GM23338 (cell line): ENCODE results near the gene TMEM213. TPM values are rescaled to one million over a fixed set of nuclear protein-coding genes. Genes with fewer than 3 reads are reported as not detected.

ENCODE experiments used
- ATAC-seq: fragments of 200-7000 bp; cut with Tn5 transposase; 3 replicates; pipeline ENCODE4 v1.9.1; 2020
- DNase-seq: peaks from one replicate; pipeline ENCODE4 v3.0.0-alpha.2; 2015; ENCODE audit warnings: low spot score
- H2AFZ ChIP-seq: fragments of 200-600 bp; sonication (generic); 2 replicates; pipeline ENCODE4 v1.8.0; 2016; ENCODE audit warnings: antibody characterized with exemption, mild to moderate bottlenecking, moderate library complexity
- H3F3A ChIP-seq: fragments of 200-600 bp; sonication (generic); replicated peaks from 2 replicates; pipeline ENCODE4 v1.8.0; 2017; ENCODE audit warnings: antibody characterized with exemption, mixed run types, low read depth
- H3K27ac ChIP-seq: fragments of 200-600 bp; sonication (generic); 2 replicates; pipeline ENCODE4 v1.6.1; 2016; ENCODE audit warnings: low read depth
- H3K27me3 ChIP-seq: fragments of 200-600 bp; sonication (generic); 2 replicates; pipeline ENCODE4 v1.8.0; 2016; ENCODE audit warnings: mild to moderate bottlenecking, mixed run types, moderate library complexity; ENCODE audit not compliant: insufficient read depth
- H3K36me3 ChIP-seq: fragments of 200-600 bp; sonication (generic); 2 replicates; pipeline ENCODE4 v1.8.0; 2016; ENCODE audit warnings: mild to moderate bottlenecking; ENCODE audit not compliant: insufficient read depth
- H3K4me1 ChIP-seq: fragments of 200-600 bp; sonication (generic); 2 replicates; pipeline ENCODE4 v1.8.0; 2016; ENCODE audit warnings: mild to moderate bottlenecking, moderate library complexity; ENCODE audit not compliant: insufficient read depth
- H3K4me2 ChIP-seq: fragments of 200-600 bp; sonication (generic); 2 replicates; pipeline ENCODE4 v1.7.1; 2017; ENCODE audit warnings: mixed run types
- H3K4me3 ChIP-seq: fragments of 200-600 bp; sonication (generic); 2 replicates; pipeline ENCODE4 v1.6.1; 2016; ENCODE audit warnings: mixed run types
- H3K79me2 ChIP-seq: fragments of 200-600 bp; sonication (generic); replicated peaks from 2 replicates; pipeline ENCODE4 v1.8.0; 2017; ENCODE audit warnings: mild to moderate bottlenecking; ENCODE audit not compliant: insufficient read depth
- H3K9me2 ChIP-seq: fragments of 200-600 bp; sonication (generic); 2 replicates; pipeline ENCODE4 v1.8.0; 2017; ENCODE audit not compliant: insufficient read depth
- H4K20me1 ChIP-seq: fragments of 200-600 bp; sonication (generic); replicated peaks from 2 replicates; pipeline ENCODE4 v1.8.0; 2017; ENCODE audit warnings: mild to moderate bottlenecking; ENCODE audit not compliant: insufficient read depth
- H3K27ac Mint-ChIP-seq: 2 replicates; pipeline ENCODE4 v1.8.0; 2020; ENCODE audit warnings: inconsistent platforms, mild to moderate bottlenecking, moderate library complexity, mixed read lengths
- H3K27me3 Mint-ChIP-seq: 3 replicates; pipeline ENCODE4 v1.8.0; 2022; ENCODE audit warnings: low read depth, mild to moderate bottlenecking, moderate library complexity, mixed read lengths, inconsistent platforms; ENCODE audit not compliant: insufficient read depth, poor library complexity
- H3K36me3 Mint-ChIP-seq: 3 replicates; pipeline ENCODE4 v1.8.0; 2021; ENCODE audit warnings: low read depth, mild to moderate bottlenecking, inconsistent platforms, moderate library complexity, mixed read lengths
- H3K4me1 Mint-ChIP-seq: 3 replicates; pipeline ENCODE4 v1.8.0; 2020; ENCODE audit warnings: mild to moderate bottlenecking, inconsistent platforms, mixed read lengths
- H3K4me3 Mint-ChIP-seq: 3 replicates; pipeline ENCODE4 v1.8.0; 2021; ENCODE audit warnings: moderate library complexity, mild to moderate bottlenecking, inconsistent platforms, mixed read lengths
- H3K9me3 Mint-ChIP-seq: 3 replicates; pipeline ENCODE4 v1.8.0; 2020; ENCODE audit warnings: moderate library complexity, mild to moderate bottlenecking, inconsistent platforms, mixed read lengths
- CREB1 ChIP-seq: fragments of 250-450 bp; sonication (Bioruptor Pico); IDR thresholded peaks from 2 replicates; pipeline ENCODE4 v1.5.0; 2020; ENCODE audit warnings: low read depth, mild to moderate bottlenecking, moderate library complexity
- EZH2 ChIP-seq: fragments of 200-600 bp; sonication (generic); IDR thresholded peaks from one replicate; pipeline ENCODE4 v1.8.0; 2017; ENCODE audit warnings: antibody characterized with exemption, mild to moderate bottlenecking, low read depth; ENCODE audit not compliant: unreplicated experiment
- EZH2phosphoT487 ChIP-seq: fragments of 200-600 bp; sonication (generic); IDR thresholded peaks from one replicate; pipeline ENCODE4 v1.8.1; 2018; ENCODE audit warnings: antibody characterized with exemption; ENCODE audit not compliant: unreplicated experiment
- JUNB ChIP-seq: IDR thresholded peaks from one replicate; pipeline ENCODE4 v1.6.1; 2016; ENCODE audit warnings: antibody characterized with exemption; ENCODE audit not compliant: unreplicated experiment
- NANOG ChIP-seq: IDR thresholded peaks from 2 replicates; pipeline ENCODE4 v1.6.1; 2016; ENCODE audit warnings: antibody characterized with exemption, borderline replicate concordance
- POLR2AphosphoS5 ChIP-seq: IDR thresholded peaks from 2 replicates; pipeline ENCODE4 v1.6.1; 2016; ENCODE audit warnings: antibody characterized with exemption, low read depth
- STAT1 ChIP-seq: IDR thresholded peaks from one replicate; pipeline ENCODE4 v1.6.1; 2016; ENCODE audit warnings: antibody characterized with exemption; ENCODE audit not compliant: unreplicated experiment
- ZNF114 ChIP-seq: fragments of 250-450 bp; sonication (Bioruptor Pico); IDR thresholded peaks from 2 replicates; pipeline ENCODE4 v1.5.0; 2020; ENCODE audit warnings: mild to moderate bottlenecking, moderate library complexity
- ZNF331 ChIP-seq: fragments of 250-450 bp; sonication (Bioruptor Pico); IDR thresholded peaks from 2 replicates; pipeline ENCODE4 v1.5.0; 2020; ENCODE audit warnings: low read depth, mild to moderate bottlenecking, moderate library complexity
- polyA plus RNA-seq: library from polyadenylated mRNA; unstranded; fragments of >200 nt; fragmentation: Nextera tagmentation; extraction: Ambion mirVana; gene quantifications from 2 replicates; pipeline ENCODE4 v1.2.1, GENCODE V29; 2016
- total RNA-seq: library from RNA; depleted of rRNA; stranded (reverse); fragments of >200 nt; shearing (Covaris generic); gene quantifications from 2 replicates; pipeline ENCODE4 v1.2.3, GENCODE V29; 2014
- TF ChIP-seq, protein P1 (sequence below): IDR thresholded peaks from one replicate; pipeline ENCODE4 v1.6.1; 2018; ENCODE audit warnings: antibody characterized with exemption; ENCODE audit not compliant: unreplicated experiment
- TF ChIP-seq, protein P2 (sequence below), 2 experiments: fragments of 200-600 bp in 1 of 2; sonication (generic) in 1 of 2; conservative IDR thresholded peaks; 2 replicates each; pipeline versions ENCODE4 v1.5.1 to v1.6.1; 2016 to 2017; ENCODE audit warnings: antibody characterized with exemption in 2 of 2, low read depth in 2 of 2, mild to moderate bottlenecking in 2 of 2, moderate library complexity in 1 of 2
- TF ChIP-seq, protein P3 (sequence below): IDR thresholded peaks from 2 replicates; pipeline ENCODE4 v1.6.1; 2016; ENCODE audit warnings: antibody characterized with exemption
- TF ChIP-seq, protein P4 (sequence below): fragments of 250-450 bp; sonication (Bioruptor Pico); IDR thresholded peaks from 2 replicates; pipeline ENCODE4 v1.5.0; 2020; ENCODE audit warnings: mild to moderate bottlenecking, moderate library complexity

Gene TMEM213
- total and polyA plus RNA-seq, 2 experiments from 2014 or later, result 0.89 TPM; not detected in 1

DNA sequence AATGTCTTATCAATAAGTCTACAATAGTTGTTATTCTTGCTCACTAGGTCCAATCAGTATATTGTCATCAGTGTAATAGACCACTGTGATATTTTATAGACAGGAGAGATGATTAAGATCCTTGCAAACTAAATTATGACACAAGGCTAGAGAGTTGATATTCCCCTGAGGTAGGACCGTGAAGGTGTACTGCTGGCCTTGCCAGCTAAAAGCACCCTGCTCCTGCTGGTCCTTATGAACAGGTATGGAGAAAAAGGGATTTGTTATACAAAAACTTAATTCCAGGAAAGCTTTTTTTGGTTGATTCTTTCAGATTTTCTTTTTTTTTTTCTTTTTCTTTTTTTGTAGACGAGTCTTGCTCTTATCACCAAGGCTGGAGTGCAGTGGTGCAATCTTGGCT lies 16.8 kb upstream of the TMEM213 start:
- H4K20me1 ChIP-seq, result no peaks in the 10 kb centered on the region
- peaks cover 12% of the 10 kb centered on the region for H3K4me1 Mint-ChIP-seq
- no peak overlapping the region for H3K4me2 ChIP-seq
- H3K9me3 Mint-ChIP-seq, result no peaks in the 10 kb centered on the region
- H3K79me2 ChIP-seq, result no peaks in the 10 kb centered on the region
- ATAC-seq, result no peak
- H3F3A ChIP-seq, result no peaks in the 10 kb centered on the region
- no peaks in the 10 kb centered on the region for H3K36me3 ChIP-seq
- H3K4me1 ChIP-seq, result no peaks in the 10 kb centered on the region
- no peak overlapping the region for H3K27ac Mint-ChIP-seq
- TF ChIP-seq CREB1, result no peak
- TF ChIP-seq EZH2phosphoT487, result no peak
- no peak for TF ChIP-seq NANOG
- TF ChIP-seq, protein P1, sequence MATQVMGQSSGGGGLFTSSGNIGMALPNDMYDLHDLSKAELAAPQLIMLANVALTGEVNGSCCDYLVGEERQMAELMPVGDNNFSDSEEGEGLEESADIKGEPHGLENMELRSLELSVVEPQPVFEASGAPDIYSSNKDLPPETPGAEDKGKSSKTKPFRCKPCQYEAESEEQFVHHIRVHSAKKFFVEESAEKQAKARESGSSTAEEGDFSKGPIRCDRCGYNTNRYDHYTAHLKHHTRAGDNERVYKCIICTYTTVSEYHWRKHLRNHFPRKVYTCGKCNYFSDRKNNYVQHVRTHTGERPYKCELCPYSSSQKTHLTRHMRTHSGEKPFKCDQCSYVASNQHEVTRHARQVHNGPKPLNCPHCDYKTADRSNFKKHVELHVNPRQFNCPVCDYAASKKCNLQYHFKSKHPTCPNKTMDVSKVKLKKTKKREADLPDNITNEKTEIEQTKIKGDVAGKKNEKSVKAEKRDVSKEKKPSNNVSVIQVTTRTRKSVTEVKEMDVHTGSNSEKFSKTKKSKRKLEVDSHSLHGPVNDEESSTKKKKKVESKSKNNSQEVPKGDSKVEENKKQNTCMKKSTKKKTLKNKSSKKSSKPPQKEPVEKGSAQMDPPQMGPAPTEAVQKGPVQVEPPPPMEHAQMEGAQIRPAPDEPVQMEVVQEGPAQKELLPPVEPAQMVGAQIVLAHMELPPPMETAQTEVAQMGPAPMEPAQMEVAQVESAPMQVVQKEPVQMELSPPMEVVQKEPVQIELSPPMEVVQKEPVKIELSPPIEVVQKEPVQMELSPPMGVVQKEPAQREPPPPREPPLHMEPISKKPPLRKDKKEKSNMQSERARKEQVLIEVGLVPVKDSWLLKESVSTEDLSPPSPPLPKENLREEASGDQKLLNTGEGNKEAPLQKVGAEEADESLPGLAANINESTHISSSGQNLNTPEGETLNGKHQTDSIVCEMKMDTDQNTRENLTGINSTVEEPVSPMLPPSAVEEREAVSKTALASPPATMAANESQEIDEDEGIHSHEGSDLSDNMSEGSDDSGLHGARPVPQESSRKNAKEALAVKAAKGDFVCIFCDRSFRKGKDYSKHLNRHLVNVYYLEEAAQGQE, result no peak
- TF ChIP-seq ZNF114 (CRISPR knock-in tag), result no peak
- no peak for TF ChIP-seq ZNF331 (CRISPR knock-in tag)
- TF ChIP-seq POLR2AphosphoS5, result no peak
- no peak for TF ChIP-seq JUNB
- TF ChIP-seq, protein P2, sequence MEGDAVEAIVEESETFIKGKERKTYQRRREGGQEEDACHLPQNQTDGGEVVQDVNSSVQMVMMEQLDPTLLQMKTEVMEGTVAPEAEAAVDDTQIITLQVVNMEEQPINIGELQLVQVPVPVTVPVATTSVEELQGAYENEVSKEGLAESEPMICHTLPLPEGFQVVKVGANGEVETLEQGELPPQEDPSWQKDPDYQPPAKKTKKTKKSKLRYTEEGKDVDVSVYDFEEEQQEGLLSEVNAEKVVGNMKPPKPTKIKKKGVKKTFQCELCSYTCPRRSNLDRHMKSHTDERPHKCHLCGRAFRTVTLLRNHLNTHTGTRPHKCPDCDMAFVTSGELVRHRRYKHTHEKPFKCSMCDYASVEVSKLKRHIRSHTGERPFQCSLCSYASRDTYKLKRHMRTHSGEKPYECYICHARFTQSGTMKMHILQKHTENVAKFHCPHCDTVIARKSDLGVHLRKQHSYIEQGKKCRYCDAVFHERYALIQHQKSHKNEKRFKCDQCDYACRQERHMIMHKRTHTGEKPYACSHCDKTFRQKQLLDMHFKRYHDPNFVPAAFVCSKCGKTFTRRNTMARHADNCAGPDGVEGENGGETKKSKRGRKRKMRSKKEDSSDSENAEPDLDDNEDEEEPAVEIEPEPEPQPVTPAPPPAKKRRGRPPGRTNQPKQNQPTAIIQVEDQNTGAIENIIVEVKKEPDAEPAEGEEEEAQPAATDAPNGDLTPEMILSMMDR (conservative IDR thresholded peaks at IDR 0.05; ENCODE audit: low read depth in 2 of 2), result no peak
- TF ChIP-seq, protein P3, sequence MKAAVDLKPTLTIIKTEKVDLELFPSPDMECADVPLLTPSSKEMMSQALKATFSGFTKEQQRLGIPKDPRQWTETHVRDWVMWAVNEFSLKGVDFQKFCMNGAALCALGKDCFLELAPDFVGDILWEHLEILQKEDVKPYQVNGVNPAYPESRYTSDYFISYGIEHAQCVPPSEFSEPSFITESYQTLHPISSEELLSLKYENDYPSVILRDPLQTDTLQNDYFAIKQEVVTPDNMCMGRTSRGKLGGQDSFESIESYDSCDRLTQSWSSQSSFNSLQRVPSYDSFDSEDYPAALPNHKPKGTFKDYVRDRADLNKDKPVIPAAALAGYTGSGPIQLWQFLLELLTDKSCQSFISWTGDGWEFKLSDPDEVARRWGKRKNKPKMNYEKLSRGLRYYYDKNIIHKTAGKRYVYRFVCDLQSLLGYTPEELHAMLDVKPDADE, result no peak
- no peak for TF ChIP-seq EZH2
- no peak for TF ChIP-seq STAT1
- TF ChIP-seq, protein P4, sequence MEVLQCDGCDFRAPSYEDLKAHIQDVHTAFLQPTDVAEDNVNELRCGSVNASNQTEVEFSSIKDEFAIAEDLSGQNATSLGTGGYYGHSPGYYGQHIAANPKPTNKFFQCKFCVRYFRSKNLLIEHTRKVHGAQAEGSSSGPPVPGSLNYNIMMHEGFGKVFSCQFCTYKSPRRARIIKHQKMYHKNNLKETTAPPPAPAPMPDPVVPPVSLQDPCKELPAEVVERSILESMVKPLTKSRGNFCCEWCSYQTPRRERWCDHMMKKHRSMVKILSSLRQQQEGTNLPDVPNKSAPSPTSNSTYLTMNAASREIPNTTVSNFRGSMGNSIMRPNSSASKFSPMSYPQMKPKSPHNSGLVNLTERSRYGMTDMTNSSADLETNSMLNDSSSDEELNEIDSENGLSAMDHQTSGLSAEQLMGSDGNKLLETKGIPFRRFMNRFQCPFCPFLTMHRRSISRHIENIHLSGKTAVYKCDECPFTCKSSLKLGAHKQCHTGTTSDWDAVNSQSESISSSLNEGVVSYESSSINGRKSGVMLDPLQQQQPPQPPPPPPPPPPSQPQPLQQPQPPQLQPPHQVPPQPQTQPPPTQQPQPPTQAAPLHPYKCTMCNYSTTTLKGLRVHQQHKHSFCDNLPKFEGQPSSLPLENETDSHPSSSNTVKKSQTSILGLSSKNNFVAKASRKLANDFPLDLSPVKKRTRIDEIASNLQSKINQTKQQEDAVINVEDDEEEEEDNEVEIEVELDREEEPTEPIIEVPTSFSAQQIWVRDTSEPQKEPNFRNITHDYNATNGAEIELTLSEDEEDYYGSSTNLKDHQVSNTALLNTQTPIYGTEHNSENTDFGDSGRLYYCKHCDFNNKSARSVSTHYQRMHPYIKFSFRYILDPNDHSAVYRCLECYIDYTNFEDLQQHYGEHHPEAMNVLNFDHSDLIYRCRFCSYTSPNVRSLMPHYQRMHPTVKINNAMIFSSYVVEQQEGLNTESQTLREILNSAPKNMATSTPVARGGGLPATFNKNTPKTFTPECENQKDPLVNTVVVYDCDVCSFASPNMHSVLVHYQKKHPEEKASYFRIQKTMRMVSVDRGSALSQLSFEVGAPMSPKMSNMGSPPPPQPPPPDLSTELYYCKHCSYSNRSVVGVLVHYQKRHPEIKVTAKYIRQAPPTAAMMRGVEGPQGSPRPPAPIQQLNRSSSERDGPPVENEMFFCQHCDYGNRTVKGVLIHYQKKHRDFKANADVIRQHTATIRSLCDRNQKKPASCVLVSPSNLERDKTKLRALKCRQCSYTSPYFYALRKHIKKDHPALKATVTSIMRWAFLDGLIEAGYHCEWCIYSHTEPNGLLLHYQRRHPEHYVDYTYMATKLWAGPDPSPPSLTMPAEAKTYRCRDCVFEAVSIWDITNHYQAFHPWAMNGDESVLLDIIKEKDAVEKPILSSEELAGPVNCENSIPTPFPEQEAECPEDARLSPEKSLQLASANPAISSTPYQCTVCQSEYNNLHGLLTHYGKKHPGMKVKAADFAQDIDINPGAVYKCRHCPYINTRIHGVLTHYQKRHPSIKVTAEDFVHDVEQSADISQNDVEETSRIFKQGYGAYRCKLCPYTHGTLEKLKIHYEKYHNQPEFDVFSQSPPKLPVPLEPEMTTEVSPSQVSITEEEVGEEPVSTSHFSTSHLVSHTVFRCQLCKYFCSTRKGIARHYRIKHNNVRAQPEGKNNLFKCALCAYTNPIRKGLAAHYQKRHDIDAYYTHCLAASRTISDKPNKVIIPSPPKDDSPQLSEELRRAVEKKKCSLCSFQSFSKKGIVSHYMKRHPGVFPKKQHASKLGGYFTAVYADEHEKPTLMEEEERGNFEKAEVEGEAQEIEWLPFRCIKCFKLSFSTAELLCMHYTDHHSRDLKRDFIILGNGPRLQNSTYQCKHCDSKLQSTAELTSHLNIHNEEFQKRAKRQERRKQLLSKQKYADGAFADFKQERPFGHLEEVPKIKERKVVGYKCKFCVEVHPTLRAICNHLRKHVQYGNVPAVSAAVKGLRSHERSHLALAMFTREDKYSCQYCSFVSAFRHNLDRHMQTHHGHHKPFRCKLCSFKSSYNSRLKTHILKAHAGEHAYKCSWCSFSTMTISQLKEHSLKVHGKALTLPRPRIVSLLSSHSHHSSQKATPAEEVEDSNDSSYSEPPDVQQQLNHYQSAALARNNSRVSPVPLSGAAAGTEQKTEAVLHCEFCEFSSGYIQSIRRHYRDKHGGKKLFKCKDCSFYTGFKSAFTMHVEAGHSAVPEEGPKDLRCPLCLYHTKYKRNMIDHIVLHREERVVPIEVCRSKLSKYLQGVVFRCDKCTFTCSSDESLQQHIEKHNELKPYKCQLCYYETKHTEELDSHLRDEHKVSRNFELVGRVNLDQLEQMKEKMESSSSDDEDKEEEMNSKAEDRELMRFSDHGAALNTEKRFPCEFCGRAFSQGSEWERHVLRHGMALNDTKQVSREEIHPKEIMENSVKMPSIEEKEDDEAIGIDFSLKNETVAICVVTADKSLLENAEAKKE (CRISPR knock-in tag), result no peak
- H3K27me3 ChIP-seq, result no peaks in the 10 kb centered on the region
- H3K27me3 Mint-ChIP-seq, result peaks cover 4% of the 10 kb centered on the region
- H3K36me3 Mint-ChIP-seq, result no peaks in the 10 kb centered on the region
- H2AFZ ChIP-seq, result no peak overlapping the region
- no peak for DNase-seq
- no peak overlapping the region for H3K4me3 Mint-ChIP-seq
- no peak overlapping the region for H3K27ac ChIP-seq
- H3K4me3 ChIP-seq, result no peak overlapping the region
- no peaks in the 10 kb centered on the region for H3K9me2 ChIP-seq
